Skeletal muscle tissue (tissue), 4 donors: ENCODE measurements around the gene PROKR2. TPM values are rescaled to one million over a fixed set of nuclear protein-coding genes. Genes with fewer than 3 reads are reported as not detected.

Experiments
- H3K27ac ChIP-seq: one replicate; pipeline ENCODE4 v1.7.0; 2013; ENCODE audit warnings: mild to moderate bottlenecking, low read depth, low read length, inconsistent platforms
- H3K27me3 ChIP-seq, 3 donors: one replicate each; pipeline ENCODE4 v1.7.0; 2013; ENCODE audit warnings: low read length in 3 of 3; ENCODE audit not compliant: control insufficient read depth in 3 of 3, insufficient read depth in 3 of 3
- H3K36me3 ChIP-seq, 3 donors: one replicate each; pipeline ENCODE4 v1.7.0; 2013; ENCODE audit warnings: low read length in 3 of 3; ENCODE audit not compliant: control insufficient read depth in 3 of 3, insufficient read depth in 3 of 3
- H3K4me1 ChIP-seq, 3 donors: one replicate each; pipeline ENCODE4 v1.7.0; 2013; ENCODE audit warnings: low read length in 3 of 3, mild to moderate bottlenecking in 3 of 3; ENCODE audit not compliant: control insufficient read depth in 3 of 3, insufficient read depth in 3 of 3
- H3K4me3 ChIP-seq, 3 donors: one replicate each; pipeline ENCODE4 v1.7.0; 2013; ENCODE audit warnings: low read length in 3 of 3
- H3K9ac ChIP-seq, 3 donors: one replicate each; pipeline ENCODE4 v1.7.0; 2013; ENCODE audit warnings: low read length in 3 of 3, mild to moderate bottlenecking in 3 of 3, moderate library complexity in 2 of 3, low read depth in 1 of 3
- H3K9me3 ChIP-seq, 3 donors: one replicate each; pipeline ENCODE4 v1.7.0; 2013; ENCODE audit warnings: low read length in 3 of 3; ENCODE audit not compliant: control insufficient read depth in 3 of 3
- total RNA-seq: library from RNA; depleted of rRNA; stranded (reverse); fragments of >200 nt; gene quantifications from one replicate; pipeline ENCODE4 v1.2.3, GENCODE V29; 2014
- donor health status: Osteomylitis.

Gene PROKR2
- total RNA-seq, 1 donor from 2014 or later = not detected

- no peak overlapping the region for H3K4me3 ChIP-seq
- no peak overlapping the region for H3K27ac ChIP-seq
- no peaks in the 10 kb centered on the region for H3K27me3 ChIP-seq
- no peaks in the 10 kb centered on the region for H3K4me1 ChIP-seq
- H3K9me3 ChIP-seq = no peaks in the 10 kb centered on the region
- no peak overlapping the region for H3K9ac ChIP-seq
- H3K36me3 ChIP-seq = no peaks in the 10 kb centered on the region
Measured at GRCh38 chr20:5349448-5349847, 32.7 kb upstream of the PROKR2 start.

DNA sequence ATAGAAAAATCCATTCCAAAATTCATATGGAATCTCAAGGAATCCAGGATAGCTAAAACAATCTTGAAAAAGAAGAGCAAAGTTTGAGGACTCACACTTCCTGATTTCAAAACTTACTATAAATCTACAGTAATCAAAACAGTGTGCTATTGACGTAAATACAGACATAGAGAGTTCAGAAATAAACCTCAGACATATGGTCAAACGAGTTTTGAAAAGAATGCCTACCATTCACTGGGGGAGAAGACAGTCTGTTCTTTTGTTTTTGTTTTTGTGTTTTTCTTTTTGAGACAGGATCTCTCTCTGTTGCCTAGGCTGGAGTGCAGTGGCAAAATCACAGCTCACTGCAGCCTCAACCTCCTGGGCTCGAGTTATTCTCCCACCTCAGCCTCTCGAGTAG, 25.3 kb upstream of the PROKR2 start:
- no peaks in the 10 kb centered on the region for H3K4me1 ChIP-seq
- no peak overlapping the region for H3K4me3 ChIP-seq
- no peak overlapping the region for H3K27ac ChIP-seq
- no peaks in the 10 kb centered on the region for H3K9me3 ChIP-seq
- H3K9ac ChIP-seq = no peak overlapping the region
- no peaks in the 10 kb centered on the region for H3K36me3 ChIP-seq
- H3K27me3 ChIP-seq = no peaks in the 10 kb centered on the region

GRCh38 chr20:5331340-5331739, 14.6 kb upstream of the PROKR2 start:
- H3K36me3 ChIP-seq = no peaks in the 10 kb centered on the region
- no peaks in the 10 kb centered on the region for H3K9me3 ChIP-seq
- no peaks in the 10 kb centered on the region for H3K4me1 ChIP-seq
- H3K9ac ChIP-seq = no peak overlapping the region
- H3K27ac ChIP-seq = no peak overlapping the region
- peaks cover 0 to under 1% (median 0%) of the 10 kb centered on the region in 3 donors for H3K27me3 ChIP-seq
- H3K4me3 ChIP-seq = no peak overlapping the region

GRCh38 chr20:5328268-5328667, 11.5 kb upstream of the PROKR2 start:
- peaks cover 0 to 3% (median 0%) of the 10 kb centered on the region in 3 donors for H3K27me3 ChIP-seq

GRCh38 chr20:5327356-5327755, 10.6 kb upstream of the PROKR2 start:
- H3K4me3 ChIP-seq = no peak overlapping the region
- no peaks in the 10 kb centered on the region for H3K9me3 ChIP-seq
- H3K27me3 ChIP-seq = peaks cover 0 to 3% (median 0%) of the 10 kb centered on the region in 3 donors
- no peaks in the 10 kb centered on the region for H3K36me3 ChIP-seq
- no peaks in the 10 kb centered on the region for H3K4me1 ChIP-seq
- H3K27ac ChIP-seq = no peak overlapping the region
- H3K9ac ChIP-seq = no peak overlapping the region

More at GRCh38 chr20:5328268-5328667, 11.5 kb upstream of the PROKR2 start:
- H3K27ac ChIP-seq = no peak overlapping the region
- H3K36me3 ChIP-seq = no peaks in the 10 kb centered on the region
- H3K9me3 ChIP-seq = no peaks in the 10 kb centered on the region
- H3K4me1 ChIP-seq = no peaks in the 10 kb centered on the region
- H3K4me3 ChIP-seq = no peak overlapping the region
- H3K9ac ChIP-seq = no peak overlapping the region

DNA sequence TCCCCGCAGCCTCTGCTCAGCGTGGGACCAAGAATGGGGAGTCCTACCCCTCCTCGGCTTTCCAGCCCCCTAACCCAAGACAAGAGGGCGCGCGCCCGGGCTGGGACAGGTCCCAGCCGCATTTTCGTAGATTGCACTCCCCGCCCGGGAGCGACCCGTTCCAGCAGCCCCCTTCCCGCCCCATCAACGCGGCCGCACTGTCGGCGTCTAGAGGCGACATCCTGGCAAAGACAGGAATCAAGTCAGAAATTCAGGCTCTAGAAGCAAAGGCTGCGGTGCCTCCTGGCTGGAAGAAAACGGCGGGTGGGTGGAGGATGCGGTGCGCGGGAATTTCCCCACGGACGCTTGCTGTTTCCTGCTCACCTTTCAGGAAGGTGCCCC, 957 bp downstream of the PROKR2 start:
- Histone ChIP-seq H3K9me3 (peaks cover 0 to 3% (median 0%) of the 10 kb centered on the region in 3 donors), H3K36me3 (no peaks in the 10 kb centered on the region), H3K9ac (no peak overlapping the region), H3K4me3 (no peak overlapping the region), H3K27me3 (peaks cover 22 to 47% (median 32%) of the 10 kb centered on the region in 3 donors), H3K27ac (no peak overlapping the region), H3K4me1 (no peaks in the 10 kb centered on the region)

GRCh38 chr20:5313916-5314315, 2.8 kb downstream of the PROKR2 start:
- Histone ChIP-seq H3K4me3 (no peak overlapping the region), H3K4me1 (no peaks in the 10 kb centered on the region), H3K27me3 (peaks cover 22 to 45% (median 32%) of the 10 kb centered on the region in 3 donors), H3K27ac (no peak overlapping the region), H3K36me3 (no peaks in the 10 kb centered on the region), H3K9me3 (peaks cover 1 to 8% (median 4%) of the 10 kb centered on the region in 3 donors), H3K9ac (no peak overlapping the region)

DNA sequence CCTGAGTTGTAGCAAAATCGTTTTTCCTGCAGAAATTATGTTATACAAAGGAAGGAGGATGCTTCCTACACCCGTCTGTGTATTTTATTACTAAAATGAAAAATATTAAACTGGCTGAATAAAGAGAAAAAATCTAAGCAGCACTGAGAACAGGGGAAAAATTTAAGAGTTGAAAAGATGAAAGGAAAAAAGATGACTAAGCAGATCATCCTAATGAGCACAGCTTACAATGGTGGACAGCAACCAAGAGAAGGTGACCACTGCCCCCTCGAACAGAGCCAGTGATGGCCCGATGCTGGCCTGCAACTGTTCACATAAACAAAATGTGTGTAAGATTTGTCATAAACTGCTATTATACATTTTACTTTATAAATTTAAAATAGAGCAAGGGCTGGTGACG, 4.2 kb downstream of the PROKR2 start:
- H3K27ac ChIP-seq = no peak overlapping the region
- H3K36me3 ChIP-seq = no peaks in the 10 kb centered on the region
- H3K9ac ChIP-seq = no peak overlapping the region
- H3K27me3 ChIP-seq = peaks cover 15 to 34% (median 22%) of the 10 kb centered on the region in 3 donors
- H3K4me1 ChIP-seq = no peaks in the 10 kb centered on the region
- peaks cover 3 to 9% (median 7%) of the 10 kb centered on the region in 3 donors for H3K9me3 ChIP-seq
- H3K4me3 ChIP-seq = no peak overlapping the region

GRCh38 chr20:5309971-5310370, 6.8 kb downstream of the PROKR2 start:
- H3K27me3 ChIP-seq = peaks cover 0 to 10% (median 8%) of the 10 kb centered on the region in 3 donors
- no peak overlapping the region for H3K27ac ChIP-seq
- H3K9me3 ChIP-seq = peaks cover 3 to 14% (median 7%) of the 10 kb centered on the region in 3 donors
- no peaks in the 10 kb centered on the region for H3K36me3 ChIP-seq
- H3K4me3 ChIP-seq = no peak overlapping the region
- H3K4me1 ChIP-seq = no peaks in the 10 kb centered on the region
- no peak overlapping the region for H3K9ac ChIP-seq

- H3K27ac ChIP-seq = no peak overlapping the region
- no peaks in the 10 kb centered on the region for H3K4me1 ChIP-seq
- no peak overlapping the region for H3K4me3 ChIP-seq
- no peak overlapping the region for H3K9ac ChIP-seq
- no peaks in the 10 kb centered on the region for H3K9me3 ChIP-seq
- H3K27me3 ChIP-seq = no peaks in the 10 kb centered on the region
- no peaks in the 10 kb centered on the region for H3K36me3 ChIP-seq
Measured at GRCh38 chr20:5298811-5299210, 17.9 kb downstream of the PROKR2 start.
